RWPE2 (cell line): Measurements from ENCODE around the gene SNX9.

Experiments used
- ATAC-seq: fragments of 200-7000 bp; cut with Tn5 transposase; 3 replicates; pipeline ENCODE4 v1.9.1; 2021; ENCODE audit warnings: low read depth
- DNase-seq: peaks from one replicate; pipeline ENCODE4 v3.0.0-alpha.2; 2020; ENCODE audit warnings: low spot score
- H3K27ac ChIP-seq: fragments of 450-650 bp; 2 replicates; pipeline ENCODE4 v1.5.1; 2017; ENCODE audit warnings: mild to moderate bottlenecking; ENCODE audit not compliant: poor library complexity, severe bottlenecking
- H3K27me3 ChIP-seq: fragments of 250-450 bp; sonication (Bioruptor Pico); 2 replicates; pipeline ENCODE4 v1.5.1; 2021; ENCODE audit warnings: mild to moderate bottlenecking, moderate library complexity; ENCODE audit not compliant: insufficient read depth, poor library complexity, severe bottlenecking
- H3K36me3 ChIP-seq: fragments of 250-450 bp; sonication (Bioruptor Pico); 2 replicates; pipeline ENCODE4 v1.5.1; 2020; ENCODE audit warnings: low read depth, mild to moderate bottlenecking, moderate library complexity
- H3K4me1 ChIP-seq: fragments of 250-450 bp; sonication (Bioruptor Pico); 2 replicates; pipeline ENCODE4 v1.5.1; 2021; ENCODE audit warnings: mild to moderate bottlenecking, moderate library complexity; ENCODE audit not compliant: insufficient read depth, poor library complexity, severe bottlenecking
- H3K4me3 ChIP-seq: fragments of 250-450 bp; sonication (Bioruptor Pico); 2 replicates; pipeline ENCODE4 v1.5.1; 2021; ENCODE audit warnings: mild to moderate bottlenecking, moderate library complexity; ENCODE audit not compliant: severe bottlenecking
- H3K9me3 ChIP-seq: fragments of 250-450 bp; sonication (Bioruptor Pico); 2 replicates; pipeline ENCODE4 v1.5.1; 2021; ENCODE audit warnings: mild to moderate bottlenecking, moderate library complexity; ENCODE audit not compliant: severe bottlenecking
- TF ChIP-seq, protein P1 (sequence below): fragments of 450-650 bp; IDR thresholded peaks from one replicate; pipeline ENCODE4 v1.5.1; 2017; ENCODE audit warnings: mild to moderate bottlenecking, moderate library complexity; ENCODE audit not compliant: poor library complexity, severe bottlenecking

Gene SNX9

DNA sequence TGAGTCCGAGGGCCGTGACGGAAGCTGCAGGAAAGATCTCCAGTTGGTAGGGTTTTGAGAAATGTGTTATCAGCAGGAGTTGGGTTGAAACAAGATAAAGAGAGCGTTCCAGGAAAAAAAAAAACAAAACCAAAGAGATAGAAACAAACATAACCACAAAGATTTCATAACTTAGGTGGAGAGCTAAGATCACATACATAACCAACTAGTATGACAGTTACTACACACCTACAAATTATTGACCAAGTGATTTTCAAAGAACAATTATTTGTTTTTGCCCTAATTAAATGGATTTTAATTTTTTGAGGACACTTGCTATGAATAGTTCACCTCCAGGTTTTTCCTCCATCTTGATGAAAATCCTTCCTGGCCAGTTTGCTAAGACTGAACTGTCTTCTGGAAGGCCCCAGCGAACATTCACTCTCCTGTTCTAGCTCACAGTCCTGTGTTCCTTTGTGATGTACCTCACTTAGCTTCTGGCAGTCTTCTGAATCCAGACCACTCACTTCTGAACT lies 69.4 kb downstream of the SNX9 start:
- H3K4me3 ChIP-seq = no peak overlapping the region
- H3K9me3 ChIP-seq = no peaks in the 10 kb centered on the region
- DNase-seq (no peak), ATAC-seq (no peak)
- peaks cover 32% of the 10 kb centered on the region for H3K36me3 ChIP-seq
- no peaks in the 10 kb centered on the region for H3K27me3 ChIP-seq
- TF ChIP-seq, protein P1, sequence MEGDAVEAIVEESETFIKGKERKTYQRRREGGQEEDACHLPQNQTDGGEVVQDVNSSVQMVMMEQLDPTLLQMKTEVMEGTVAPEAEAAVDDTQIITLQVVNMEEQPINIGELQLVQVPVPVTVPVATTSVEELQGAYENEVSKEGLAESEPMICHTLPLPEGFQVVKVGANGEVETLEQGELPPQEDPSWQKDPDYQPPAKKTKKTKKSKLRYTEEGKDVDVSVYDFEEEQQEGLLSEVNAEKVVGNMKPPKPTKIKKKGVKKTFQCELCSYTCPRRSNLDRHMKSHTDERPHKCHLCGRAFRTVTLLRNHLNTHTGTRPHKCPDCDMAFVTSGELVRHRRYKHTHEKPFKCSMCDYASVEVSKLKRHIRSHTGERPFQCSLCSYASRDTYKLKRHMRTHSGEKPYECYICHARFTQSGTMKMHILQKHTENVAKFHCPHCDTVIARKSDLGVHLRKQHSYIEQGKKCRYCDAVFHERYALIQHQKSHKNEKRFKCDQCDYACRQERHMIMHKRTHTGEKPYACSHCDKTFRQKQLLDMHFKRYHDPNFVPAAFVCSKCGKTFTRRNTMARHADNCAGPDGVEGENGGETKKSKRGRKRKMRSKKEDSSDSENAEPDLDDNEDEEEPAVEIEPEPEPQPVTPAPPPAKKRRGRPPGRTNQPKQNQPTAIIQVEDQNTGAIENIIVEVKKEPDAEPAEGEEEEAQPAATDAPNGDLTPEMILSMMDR = no peak
- H3K27ac ChIP-seq = no peak overlapping the region
- no peaks in the 10 kb centered on the region for H3K4me1 ChIP-seq

DNA sequence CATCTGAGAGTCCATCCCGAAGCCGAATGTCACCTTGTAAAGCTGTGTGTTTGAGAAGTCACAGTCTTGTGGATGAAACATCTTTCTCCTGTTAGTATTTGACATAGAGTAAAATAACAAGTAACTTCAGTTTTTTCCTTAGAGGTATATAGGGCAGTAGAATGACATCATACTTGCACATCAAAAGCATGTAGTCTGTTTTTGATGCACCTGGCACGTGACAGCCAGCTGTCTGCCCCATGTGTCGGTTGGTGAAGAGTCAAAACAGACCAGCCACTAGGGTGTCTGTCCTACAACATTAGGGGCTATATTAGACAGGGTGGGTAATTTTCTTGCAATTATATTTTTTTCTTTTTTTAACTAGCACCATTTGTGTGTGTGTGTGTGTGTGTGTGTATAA lies 70.2 kb downstream of the SNX9 start:
- Histone ChIP-seq H3K4me3 (no peak overlapping the region), H3K27me3 (no peaks in the 10 kb centered on the region), H3K4me1 (no peaks in the 10 kb centered on the region), H3K36me3 (peaks cover 39% of the 10 kb centered on the region), H3K9me3 (no peaks in the 10 kb centered on the region), H3K27ac (no peak overlapping the region)
- TF ChIP-seq, protein P1 = no peak
- DNase-seq (no peak), ATAC-seq (no peak)

DNA sequence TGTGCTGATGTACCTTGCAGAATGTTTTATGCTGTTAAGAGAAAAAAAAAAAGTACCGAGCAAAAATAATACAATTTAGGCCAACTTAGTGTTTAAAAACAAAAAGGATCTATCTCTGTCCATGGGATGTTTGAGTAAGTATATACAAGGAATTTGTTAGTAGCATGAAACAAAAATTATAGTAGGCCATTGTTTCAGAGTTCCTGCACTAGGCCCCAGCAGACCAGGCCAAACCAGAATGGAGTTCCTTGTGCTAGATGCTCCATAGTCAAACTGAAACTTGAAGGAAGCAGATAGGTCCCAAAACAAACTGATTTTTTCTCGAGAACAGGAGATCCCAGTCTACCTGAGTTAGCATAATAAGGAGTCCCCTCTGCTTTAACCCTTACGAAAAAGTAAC lies 72.5 kb downstream of the SNX9 start:
- Histone ChIP-seq H3K4me3 (no peak overlapping the region), H3K9me3 (no peaks in the 10 kb centered on the region), H3K4me1 (no peaks in the 10 kb centered on the region), H3K27ac (no peak overlapping the region), H3K27me3 (no peaks in the 10 kb centered on the region), H3K36me3 (peaks cover 49% of the 10 kb centered on the region)
- TF ChIP-seq, protein P1 = no peak
- DNase-seq (no peak), ATAC-seq (no peak)

DNA sequence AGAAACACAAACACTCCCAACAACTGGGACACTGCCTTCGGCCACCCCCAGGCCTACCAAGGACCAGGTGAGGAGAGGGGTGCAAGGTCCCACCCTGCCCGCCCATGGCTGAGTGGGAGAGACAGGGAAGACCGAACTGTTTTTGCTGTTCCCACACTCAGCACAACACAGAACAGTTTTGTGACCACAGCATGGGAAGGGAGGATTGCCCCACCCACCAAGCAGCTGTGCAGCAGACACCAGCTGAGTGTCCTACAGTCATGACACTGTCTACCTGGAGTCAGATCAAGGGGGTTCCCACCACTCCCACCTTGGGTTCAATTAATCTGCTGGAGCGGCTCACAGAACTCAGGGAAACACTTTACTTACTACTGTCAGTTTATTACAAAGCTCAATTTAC lies 73.9 kb downstream of the SNX9 start:
- DNase-seq = no peak
- no peak overlapping the region for H3K27ac ChIP-seq
- no peaks in the 10 kb centered on the region for H3K27me3 ChIP-seq
- H3K9me3 ChIP-seq = no peaks in the 10 kb centered on the region
- TF ChIP-seq, protein P1 = no peak
- no peaks in the 10 kb centered on the region for H3K4me1 ChIP-seq
- H3K36me3 ChIP-seq = peaks cover 51% of the 10 kb centered on the region
- ATAC-seq = no peak
- no peak overlapping the region for H3K4me3 ChIP-seq

DNA sequence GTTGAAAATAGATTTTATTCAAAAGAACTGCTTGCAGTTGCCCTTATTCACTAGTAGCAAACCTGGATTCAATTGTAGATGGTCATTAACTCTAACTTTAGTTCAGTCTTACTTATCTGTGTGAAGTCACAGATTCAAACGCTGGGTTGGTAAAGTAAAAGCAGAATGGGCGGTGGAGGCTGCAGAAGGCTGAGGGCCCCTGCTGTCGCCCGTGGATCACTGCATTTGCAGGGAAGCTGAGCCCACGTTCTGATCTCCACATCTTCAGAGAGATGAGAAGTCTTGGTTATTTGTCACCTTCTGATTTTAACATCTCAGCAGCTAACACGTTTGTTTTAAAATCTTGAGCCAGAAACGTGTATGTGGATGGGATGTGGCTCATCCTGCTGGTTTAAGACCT lies 75.1 kb downstream of the SNX9 start:
- Histone ChIP-seq H3K9me3 (no peaks in the 10 kb centered on the region), H3K27me3 (no peaks in the 10 kb centered on the region), H3K36me3 (peaks cover 58% of the 10 kb centered on the region), H3K27ac (no peak overlapping the region), H3K4me3 (no peak overlapping the region), H3K4me1 (no peaks in the 10 kb centered on the region)
- ATAC-seq (no peak), DNase-seq (no peak)
- TF ChIP-seq, protein P1 = no peak
